A549 (cell line): ENCODE results near the gene RALGDS. TPM values are rescaled to one million over a fixed set of nuclear protein-coding genes. Genes with fewer than 3 reads are reported as not detected.

Experiments
- ATAC-seq, 2 experiments: fragments of 200-7000 bp in 1 of 2; fragments of >200 bp in 1 of 2; cut with Nextera tagmentation in 1 of 2; cut with Tn5 transposase in 1 of 2; 3 replicates each; pipeline versions ENCODE4 v1.8.0 to v1.9.1; 2018 to 2020; ENCODE audit warnings: mild to moderate bottlenecking in 1 of 2, moderate library complexity in 1 of 2
- CTCF ChIA-PET: fragments of 300-600 bp; sonication (Branson Sonifier 250); formaldehyde crosslinking; extraction: SDS; loops from one replicate; lab custom pipeline; 2021; ENCODE audit warnings: antibody characterized with exemption, inconsistent platforms; lab: Yijun Ruan, JAX
- POLR2A ChIA-PET: fragments of 350-600 bp; formaldehyde crosslinking; extraction: SDS; loops from one replicate; lab custom pipeline; 2021; ENCODE audit warnings: antibody characterized with exemption, inconsistent platforms; lab: Yijun Ruan, JAX
- DNase-seq, 2 experiments: peaks; one replicate each; pipeline versions ENCODE4 v3.0.0 to v3.0.0-alpha.2; 2011 to 2016; ENCODE audit warnings: low read depth in 1 of 2, low spot score in 1 of 2
- FAIRE-seq: peaks from 2 replicates; lab custom pipeline; 2011; peaks lifted over from hg19 to GRCh38; lab: Jason Lieb, UNC
- H3K27ac ChIP-seq, 2 experiments: fragments of >200 bp; sonication (Bioruptor Twin); formaldehyde crosslinking; 3 replicates each; pipeline ENCODE4 v1.5.1; 2016 to 2017
- H3K4me1 ChIP-seq: fragments of >200 bp; sonication (Bioruptor Twin); formaldehyde crosslinking; 3 replicates; pipeline ENCODE4 v1.6.1; 2016
- H3K4me2 ChIP-seq: fragments of >200 bp; sonication (Bioruptor Twin); formaldehyde crosslinking; 3 replicates; pipeline ENCODE4 v1.6.1; 2016
- H3K4me3 ChIP-seq: fragments of >200 bp; sonication (Bioruptor Twin); formaldehyde crosslinking; 3 replicates; pipeline ENCODE4 v1.5.1; 2016
- H3K9me3 ChIP-seq: fragments of >200 bp; sonication (Bioruptor Twin); formaldehyde crosslinking; 3 replicates; pipeline ENCODE4 v1.6.1; 2016
- BHLHE40 ChIP-seq: IDR thresholded peaks from 2 replicates; pipeline ENCODE4 v1.6.1; 2012; ENCODE audit warnings: low read depth, low read length, inconsistent platforms
- EHMT2 ChIP-seq: fragments of 200-600 bp; sonication (generic); IDR thresholded peaks from 2 replicates; pipeline ENCODE4 v1.6.1; 2016; ENCODE audit warnings: antibody characterized with exemption, low read depth, mild to moderate bottlenecking, moderate library complexity
- HMGXB4 ChIP-seq: fragments of 250-450 bp; sonication (Bioruptor Pico); IDR thresholded peaks from 2 replicates; pipeline ENCODE4 v1.5.0; 2021; ENCODE audit warnings: mild to moderate bottlenecking, moderate library complexity, borderline replicate concordance
- HOXA7 ChIP-seq: fragments of 250-450 bp; sonication (Bioruptor Pico); IDR thresholded peaks from 2 replicates; pipeline ENCODE4 v1.5.0; 2020; ENCODE audit warnings: mild to moderate bottlenecking, moderate library complexity
- HOXB5 ChIP-seq: fragments of 250-450 bp; sonication (Bioruptor Pico); IDR thresholded peaks from 2 replicates; pipeline ENCODE4 v1.5.0; 2020; ENCODE audit warnings: mild to moderate bottlenecking, moderate library complexity
- JUNB ChIP-seq: fragments of >200 bp; sonication (Bioruptor Twin); formaldehyde crosslinking; IDR thresholded peaks from 2 replicates; pipeline ENCODE4 v1.6.1; 2016
- KDM1A ChIP-seq: fragments of 200-600 bp; sonication (generic); IDR thresholded peaks from 2 replicates; pipeline ENCODE4 v1.6.1; 2016; ENCODE audit warnings: low read depth, mild to moderate bottlenecking
- KDM5A ChIP-seq: fragments of 200-600 bp; sonication (generic); IDR thresholded peaks from 2 replicates; pipeline ENCODE4 v1.6.1; 2016; ENCODE audit warnings: antibody characterized with exemption, mild to moderate bottlenecking
- MAFK ChIP-seq: fragments of 450-650 bp; IDR thresholded peaks from 2 replicates; pipeline ENCODE4 v1.6.1; 2014; ENCODE audit not compliant: partially characterized antibody
- MAX ChIP-seq: IDR thresholded peaks from 2 replicates; pipeline ENCODE4 v1.6.1; 2012
- NFE2L2 ChIP-seq: fragments of 150-350 bp; conservative IDR thresholded peaks from 2 replicates; pipeline ENCODE4 v1.6.1; 2014; ENCODE audit warnings: low read length
- NR3C1 ChIP-seq: fragments of >200 bp; sonication (Bioruptor Twin); formaldehyde crosslinking; IDR thresholded peaks from 3 replicates; pipeline ENCODE4 v1.6.1; 2017
- PHF8 ChIP-seq: fragments of 200-600 bp; sonication (generic); IDR thresholded peaks from 2 replicates; pipeline ENCODE4 v1.6.1; 2016; ENCODE audit warnings: low read depth, mild to moderate bottlenecking, antibody characterized with exemption, moderate library complexity, borderline replicate concordance
- RAD21 ChIP-seq, 2 experiments: fragments of >200 bp in 1 of 2; sonication (Bioruptor Twin) in 1 of 2; formaldehyde crosslinking in 1 of 2; IDR thresholded peaks in 1 of 2; conservative IDR thresholded peaks in 1 of 2; 2 replicates in 1 of 2; 3 replicates in 1 of 2; pipeline ENCODE4 v1.6.1; 2012 to 2018; ENCODE audit warnings: inconsistent platforms in 1 of 2
- RARB ChIP-seq: fragments of 250-450 bp; sonication (Bioruptor Pico); IDR thresholded peaks from 2 replicates; pipeline ENCODE4 v1.8.0; 2021; ENCODE audit warnings: mild to moderate bottlenecking, moderate library complexity
- RCOR1 ChIP-seq: fragments of 150-350 bp; IDR thresholded peaks from 2 replicates; pipeline ENCODE4 v1.6.1; 2014; ENCODE audit warnings: antibody characterized with exemption, low read length, low read depth
- RFX5 ChIP-seq: fragments of 450-650 bp; IDR thresholded peaks from 2 replicates; pipeline ENCODE4 v1.7.1; 2014; ENCODE audit warnings: antibody characterized with exemption, mild to moderate bottlenecking, moderate library complexity
- RNF2 ChIP-seq: fragments of 200-600 bp; sonication (generic); IDR thresholded peaks from 2 replicates; pipeline ENCODE4 v1.6.1; 2016; ENCODE audit warnings: low read depth, mild to moderate bottlenecking, antibody characterized with exemption, moderate library complexity, borderline replicate concordance
- SMC3 ChIP-seq: fragments of >200 bp; sonication (Bioruptor Twin); formaldehyde crosslinking; IDR thresholded peaks from 3 replicates; pipeline ENCODE4 v1.6.1; 2018; ENCODE audit warnings: inconsistent platforms
- ZFP36 ChIP-seq: fragments of 450-650 bp; IDR thresholded peaks from 2 replicates; pipeline ENCODE4 v1.6.1; 2014; ENCODE audit warnings: borderline replicate concordance; ENCODE audit not compliant: partially characterized antibody
- ZNF302 ChIP-seq: fragments of 250-450 bp; sonication (Bioruptor Pico); IDR thresholded peaks from 2 replicates; pipeline ENCODE4 v1.9.0; 2021; ENCODE audit warnings: inconsistent platforms, mild to moderate bottlenecking, moderate library complexity
- WGBS: methylation state at CpG from one replicate; pipeline ENCODE4 v1.1.6; 2017; ENCODE audit errors: missing lambda C conversion rate; 5-methylcytosine and 5-hydroxymethylcytosine counted together
- polyA plus RNA-seq, 4 experiments: library from polyadenylated mRNA; depleted of rRNA in 3 of 4; stranded (reverse); fragments of >200 nt; fragmentation: RNase III in 1 of 4; extraction: RNeasy Plus Mini Kit Qiagen cat#74134 plus additional on column Dnase treatment in 1 of 4; gene quantifications; 2 replicates in 3 of 4; 3 replicates in 1 of 4; pipeline ENCODE4 v1.2.3, GENCODE V29; 2011 to 2017
- TF ChIP-seq, protein P1 (sequence below): fragments of >200 bp; sonication (Bioruptor Twin); formaldehyde crosslinking; IDR thresholded peaks from 3 replicates; pipeline ENCODE4 v1.6.1; 2016
- TF ChIP-seq, protein P2 (sequence below): fragments of 450-650 bp; IDR thresholded peaks from 2 replicates; pipeline ENCODE4 v1.6.1; 2014; ENCODE audit warnings: antibody characterized with exemption

RALGDS gene
- polyA plus RNA-seq, 2 of the 4 experiments (the other 2 are of a cell fraction), result 8.9 to 12.1 TPM

GRCh38 chr9:133088756-133089155 is 32.3 kb downstream of the RALGDS start (continued):
- TF ChIP-seq MAX (no peak), ZNF302 (CRISPR knock-in tag) (no peak), EHMT2 (no peak), RARB (CRISPR knock-in tag) (no peak), RNF2 (no peak), JUNB (no peak), NFE2L2 (no peak), PHF8 (no peak)
- TF ChIP-seq, protein P1, sequence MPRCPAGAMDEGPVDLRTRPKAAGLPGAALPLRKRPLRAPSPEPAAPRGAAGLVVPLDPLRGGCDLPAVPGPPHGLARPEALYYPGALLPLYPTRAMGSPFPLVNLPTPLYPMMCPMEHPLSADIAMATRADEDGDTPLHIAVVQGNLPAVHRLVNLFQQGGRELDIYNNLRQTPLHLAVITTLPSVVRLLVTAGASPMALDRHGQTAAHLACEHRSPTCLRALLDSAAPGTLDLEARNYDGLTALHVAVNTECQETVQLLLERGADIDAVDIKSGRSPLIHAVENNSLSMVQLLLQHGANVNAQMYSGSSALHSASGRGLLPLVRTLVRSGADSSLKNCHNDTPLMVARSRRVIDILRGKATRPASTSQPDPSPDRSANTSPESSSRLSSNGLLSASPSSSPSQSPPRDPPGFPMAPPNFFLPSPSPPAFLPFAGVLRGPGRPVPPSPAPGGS, result no peak
- TF ChIP-seq, protein P2, sequence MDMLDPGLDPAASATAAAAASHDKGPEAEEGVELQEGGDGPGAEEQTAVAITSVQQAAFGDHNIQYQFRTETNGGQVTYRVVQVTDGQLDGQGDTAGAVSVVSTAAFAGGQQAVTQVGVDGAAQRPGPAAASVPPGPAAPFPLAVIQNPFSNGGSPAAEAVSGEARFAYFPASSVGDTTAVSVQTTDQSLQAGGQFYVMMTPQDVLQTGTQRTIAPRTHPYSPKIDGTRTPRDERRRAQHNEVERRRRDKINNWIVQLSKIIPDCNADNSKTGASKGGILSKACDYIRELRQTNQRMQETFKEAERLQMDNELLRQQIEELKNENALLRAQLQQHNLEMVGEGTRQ, result no peak
- TF ChIP-seq, all 56 proteins: peak for 0

- ChIA-PET CTCF (interaction anchor here (1.2 to 5.2 kb wide), 4 partner anchors 9 to 98 kb away, joined by 3 to 39 read pairs (median 4); no protein-coding TSS in a partner anchor), POLR2A (no interaction called here)
- Histone ChIP-seq H3K4me3 (no peak overlapping the region), H3K9me3 (no peaks in the 10 kb centered on the region), H3K4me1 (no peaks in the 10 kb centered on the region), H3K4me2 (no peak overlapping the region), H3K27ac (no peak overlapping the region)
- DNase-seq (no peak), ATAC-seq (no peak), FAIRE-seq (no peak)
- TF ChIP-seq KDM5A (no peak), ZFP36 (no peak), NR3C1 (no peak), PHF8 (no peak), SMC3 (no peak), HOXA7 (CRISPR knock-in tag) (no peak), HMGXB4 (no peak)
- 72% methylated on average over 9 of the region's 10 CpGs for WGBS
Measured at GRCh38 chr9:133088146-133088750, 32.8 kb downstream of the RALGDS start.

GRCh38 chr9:133087429-133088145 is 33.5 kb downstream of the RALGDS start:
- Histone ChIP-seq H3K4me2 (no peak overlapping the region), H3K4me1 (no peaks in the 10 kb centered on the region), H3K9me3 (no peaks in the 10 kb centered on the region), H3K27ac (no peak overlapping the region), H3K4me3 (no peak overlapping the region)
- ATAC-seq, result no peak
- WGBS, result 53% methylated on average over 7 of the region's 7 CpGs
- ChIA-PET CTCF (interaction anchor here (1.4 kb wide), 1 partner anchor 60 kb away, joined by 3 read pairs; no protein-coding TSS in a partner anchor), POLR2A (no interaction called here)
- TF ChIP-seq RARB (CRISPR knock-in tag) (no peak), RCOR1 (no peak), ZNF302 (CRISPR knock-in tag) (no peak), HOXB5 (CRISPR knock-in tag) (no peak), BHLHE40 (no peak), RFX5 (no peak), MAFK (no peak), SMC3 (no peak), RAD21 (conservative IDR thresholded peaks at IDR 0.05 in 1 of 2, IDR thresholded peaks at IDR 0.05 in 1 of 2) (no peak), KDM1A (no peak)
- DNase-seq, result no peak
- FAIRE-seq, result no peak
